K562 (cell line): Measurements from ENCODE around the gene CCDC71L. TPM values are rescaled to one million over a fixed set of nuclear protein-coding genes. Genes with fewer than 3 reads are reported as not detected.

Source experiments
- E2F6 ChIP-seq, 2 experiments: IDR thresholded peaks; 2 replicates each; pipeline ENCODE4 v1.6.1; 2011; ENCODE audit warnings: borderline replicate concordance in 1 of 2, control low read depth in 1 of 2, low read depth in 1 of 2, low read length in 1 of 2, mild to moderate bottlenecking in 1 of 2, mixed read lengths in 1 of 2, moderate library complexity in 1 of 2; ENCODE audit not compliant: insufficient read depth in 1 of 2, insufficient read length in 1 of 2, poor library complexity in 1 of 2, severe bottlenecking in 1 of 2; ENCODE audit errors: extremely low read depth in 1 of 2
- FOXO4 ChIP-seq: fragments of 450-650 bp; formaldehyde crosslinking; IDR thresholded peaks from 2 replicates; pipeline ENCODE4 v1.4.0; 2020; ENCODE audit warnings: mild to moderate bottlenecking, moderate library complexity
- KDM2B ChIP-seq: fragments of 250-450 bp; sonication (Bioruptor Pico); IDR thresholded peaks from 2 replicates; pipeline ENCODE4 v1.8.0; 2021; ENCODE audit warnings: mild to moderate bottlenecking, moderate library complexity
- KDM4B ChIP-seq, 2 experiments: fragments of 450-650 bp in 1 of 2; sonication (generic) in 1 of 2; IDR thresholded peaks; 2 replicates each; pipeline ENCODE4 v1.6.1; 2016 to 2017; ENCODE audit warnings: borderline replicate concordance in 2 of 2, antibody characterized with exemption in 1 of 2, low read depth in 1 of 2, mild to moderate bottlenecking in 1 of 2
- ZBTB9 ChIP-seq: fragments of 450-650 bp; formaldehyde crosslinking; IDR thresholded peaks from 2 replicates; pipeline ENCODE4 v1.4.0; 2020; ENCODE audit warnings: mild to moderate bottlenecking, moderate library complexity
- ZNF444 ChIP-seq: fragments of 250-450 bp; sonication (Bioruptor Pico); IDR thresholded peaks from 2 replicates; pipeline ENCODE4 v1.4.0; 2020; ENCODE audit warnings: mild to moderate bottlenecking, moderate library complexity
- polyA plus RNA-seq, 8 experiments: library from polyadenylated mRNA; depleted of rRNA in 4 of 8; stranded (reverse) in 5 of 8; unstranded in 3 of 8; fragments of >200 nt; fragmentation: Nextera tagmentation in 2 of 8; fragmentation: Illumina TruSeq in 1 of 8; extraction: Ambion mirVana in 2 of 8; extraction: Trizol in 1 of 8; gene quantifications; 2 replicates each; pipeline versions ENCODE4 v1.2.1 to v1.2.3, GENCODE V29; 2011 to 2014; ENCODE audit warnings: inconsistent platforms in 1 of 8, missing spikeins in 1 of 8
- total RNA-seq, 7 experiments: library from RNA; depleted of rRNA in 6 of 7; stranded (reverse); fragments of >200 nt in 6 of 7; fragmentation: Illumina TruSeq in 2 of 7; extraction: Trizol in 2 of 7; gene quantifications; 2 replicates each; pipeline versions ENCODE4 v1.2.1 to v1.2.3, GENCODE V29; 2011 to 2021; ENCODE audit warnings: low replicate concordance in 1 of 7

Gene CCDC71L
- total and polyA plus RNA-seq, 9 of the 15 experiments (the other 6 are each of a cell fraction or from before 2014, with no cell fraction given): 5.7 to 108 (median 25.4) TPM

- no peak for TF ChIP-seq KDM4B (IDR thresholded peaks at IDR 0.05; ENCODE audit: borderline replicate concordance in 2 of 2, low read depth in 1 of 2)
- no peak for TF ChIP-seq ZBTB9 (CRISPR knock-in tag)
- no peak for TF ChIP-seq ZNF444 (CRISPR knock-in tag)
- no peak for TF ChIP-seq E2F6 (IDR thresholded peaks at IDR 0.05; ENCODE audit: borderline replicate concordance in 1 of 2, extremely low read depth in 1 of 2, insufficient read depth in 1 of 2, insufficient read length in 1 of 2, low read depth in 1 of 2, low read length in 1 of 2, poor library complexity in 1 of 2, severe bottlenecking in 1 of 2)
- no peak for TF ChIP-seq FOXO4
- no peak for TF ChIP-seq KDM2B
Measured at GRCh38 chr7:106620034-106620433, 40.9 kb downstream of the CCDC71L start (continued).
